Stimulated activated CD4-positive, alpha-beta T cell treated with anti-CD3 and anti-CD28 coated beads, Interleukin-2, amount 100 ng/mL, for 24 hours (primary cell): ENCODE measurements around the gene SPOCK1.

Source experiments
- DNase-seq, 2 donors: peaks; one replicate each; pipeline ENCODE4 v3.0.0-alpha.2; 2020

The SPOCK1 gene

GRCh38 chr5:137440795-137441194, 58.3 kb downstream of the SPOCK1 start:
- DNase-seq = no peak

- no peak for DNase-seq
Observed at GRCh38 chr5:137439645-137440044, 59.5 kb downstream of the SPOCK1 start.

DNA sequence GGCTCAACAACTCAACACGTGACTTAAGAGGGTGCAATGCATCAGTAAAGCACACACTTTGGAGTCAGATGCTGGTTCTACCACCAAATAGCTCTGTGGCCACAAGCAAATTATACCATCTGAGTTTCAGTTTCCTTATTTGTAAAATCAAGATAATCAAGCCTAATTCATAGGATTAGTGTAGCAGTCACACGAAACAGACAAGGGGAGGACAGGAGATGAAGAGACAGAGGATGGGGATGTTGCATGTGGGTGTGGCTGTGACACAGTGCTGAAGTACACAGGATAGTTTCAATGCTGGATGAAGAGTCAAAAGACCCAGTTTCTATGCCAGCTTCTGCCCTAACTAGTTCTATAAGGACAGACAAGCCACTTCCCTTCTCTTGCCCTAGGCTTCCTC, 60.2 kb downstream of the SPOCK1 start:
- no peak for DNase-seq

GRCh38 chr5:137437774-137438173, 61.4 kb downstream of the SPOCK1 start:
- DNase-seq = no peak

DNA sequence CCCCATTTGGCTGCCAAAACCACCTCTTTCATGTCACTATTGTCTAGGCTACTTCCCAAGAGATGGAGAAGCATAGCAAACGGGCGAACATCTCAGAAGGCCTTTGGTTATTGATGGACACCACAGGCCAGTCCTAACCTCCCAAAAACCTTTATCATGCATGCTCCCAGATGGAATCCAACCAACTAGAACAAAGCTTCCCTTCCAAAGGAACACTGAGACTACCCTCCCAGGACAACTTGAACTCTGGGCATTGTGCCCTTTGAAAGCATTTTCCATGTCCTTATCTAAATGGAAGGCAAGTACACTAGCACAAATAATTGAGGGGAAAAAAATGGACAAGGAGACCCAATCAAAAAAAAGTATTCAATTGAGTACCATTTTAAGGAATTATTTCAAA, 65.6 kb downstream of the SPOCK1 start:
- DNase-seq = no peak

- no peak for DNase-seq
Observed at GRCh38 chr5:137432376-137432775, 66.8 kb downstream of the SPOCK1 start.

DNA sequence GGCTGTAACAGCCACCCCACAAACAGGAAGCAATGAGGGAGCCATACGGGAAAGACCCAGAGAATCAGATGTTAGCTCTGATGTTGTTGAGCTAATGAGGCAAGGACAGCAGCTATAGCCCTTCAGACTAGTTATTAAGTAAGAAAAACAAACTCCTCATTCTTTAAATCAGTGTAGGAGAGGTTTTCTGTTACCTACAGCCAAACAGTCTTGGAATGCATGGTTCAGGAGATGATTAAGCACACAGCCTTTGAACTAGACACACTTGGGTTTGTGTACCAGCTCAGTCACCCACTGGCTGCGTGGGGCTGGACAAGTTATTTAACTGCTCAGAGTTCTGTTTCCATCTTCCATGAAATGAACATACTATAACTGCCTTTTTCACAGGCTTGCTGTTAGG, 68.1 kb downstream of the SPOCK1 start:
- no peak for DNase-seq

DNA sequence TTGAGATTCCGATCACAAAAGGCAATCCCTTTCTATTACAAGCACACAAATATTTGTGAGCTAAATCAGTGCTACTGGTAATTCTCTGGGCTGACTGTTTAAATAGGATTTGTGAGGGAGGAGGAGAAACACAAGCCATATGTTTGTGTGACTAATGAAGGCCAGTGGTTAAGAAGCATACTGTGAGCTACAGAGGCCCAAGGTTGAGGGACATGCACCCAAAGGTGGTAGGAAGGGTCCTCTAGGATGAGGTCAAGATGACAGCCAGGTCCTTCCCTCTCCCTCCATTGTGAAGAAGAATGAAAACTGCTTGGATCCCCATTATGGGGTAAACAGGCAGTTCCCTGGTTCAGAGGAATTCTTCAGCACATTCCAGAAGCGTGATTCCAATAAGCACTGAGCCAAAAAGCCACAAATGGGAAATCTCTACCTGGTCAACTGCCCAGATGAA, 83.9 kb downstream of the SPOCK1 start:
- DNase-seq = no peak

GRCh38 chr5:137414112-137414755, 84.9 kb downstream of the SPOCK1 start:
- no peak for DNase-seq

- DNase-seq = no peak
Observed at GRCh38 chr5:137412136-137412535, 87.0 kb downstream of the SPOCK1 start.

- no peak for DNase-seq
Observed at GRCh38 chr5:137410234-137411010, 88.7 kb downstream of the SPOCK1 start.

GRCh38 chr5:137409736-137410135, 89.4 kb downstream of the SPOCK1 start:
- no peak for DNase-seq

- no peak for DNase-seq
Observed at GRCh38 chr5:137407090-137407489, 92.0 kb downstream of the SPOCK1 start.

GRCh38 chr5:137405393-137405792, 93.7 kb downstream of the SPOCK1 start:
- DNase-seq = no peak

DNA sequence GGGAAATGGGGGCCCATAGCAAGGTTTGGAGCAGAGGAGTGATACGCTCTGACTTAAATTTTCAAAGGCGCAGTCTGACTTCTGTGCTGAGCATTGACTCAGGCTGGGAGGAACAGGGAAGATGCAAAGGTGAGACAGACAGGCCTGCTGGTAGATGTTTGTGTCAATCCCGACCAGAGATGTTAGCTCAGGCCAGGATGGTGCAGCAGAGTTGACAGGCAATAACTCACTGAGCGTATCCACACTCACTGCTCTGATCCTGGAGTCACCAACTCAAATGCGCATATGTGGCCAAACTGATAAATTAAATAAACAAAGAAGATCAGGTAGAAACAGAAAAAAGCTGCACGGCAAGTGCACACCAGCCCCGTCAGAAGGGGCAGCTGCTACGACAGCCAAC, 95.3 kb downstream of the SPOCK1 start:
- no peak for DNase-seq

DNA sequence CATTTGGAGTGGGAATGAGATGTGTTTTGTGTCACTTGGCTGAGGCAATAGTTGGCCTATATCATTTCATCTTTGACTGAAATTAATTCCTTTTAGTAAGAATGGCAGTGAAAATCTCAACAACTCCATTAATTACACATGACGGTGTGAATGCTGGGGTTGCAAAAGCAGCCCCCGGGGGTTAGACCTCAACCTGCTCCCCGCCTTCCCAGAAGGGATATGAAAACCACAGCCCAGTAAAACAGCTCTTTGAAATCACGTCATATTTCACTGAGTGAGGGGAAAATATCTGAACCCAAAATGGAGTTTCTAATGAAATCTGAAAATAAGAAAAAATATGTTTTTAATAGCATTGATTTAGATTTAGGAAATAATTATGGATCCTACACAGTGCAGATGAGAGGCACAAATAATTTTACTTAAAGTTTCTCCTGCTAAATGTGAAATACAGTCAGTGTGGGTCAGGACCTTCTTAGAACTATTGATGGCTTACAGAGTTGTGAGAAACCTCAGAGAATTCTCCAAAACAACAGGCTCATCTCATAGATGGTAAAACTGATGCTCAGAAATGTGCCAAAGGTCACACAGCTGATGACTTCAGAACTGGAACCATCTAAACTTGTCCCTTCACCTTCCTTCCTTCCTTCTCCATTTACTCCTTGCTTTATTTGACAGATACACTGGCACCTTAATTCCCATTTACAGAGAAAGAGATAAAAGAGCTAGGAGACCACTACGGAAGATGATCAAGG, 96.5 kb downstream of the SPOCK1 start:
- no peak for DNase-seq

- no peak for DNase-seq
Observed at GRCh38 chr5:137401946-137402345, 97.2 kb downstream of the SPOCK1 start.

DNA sequence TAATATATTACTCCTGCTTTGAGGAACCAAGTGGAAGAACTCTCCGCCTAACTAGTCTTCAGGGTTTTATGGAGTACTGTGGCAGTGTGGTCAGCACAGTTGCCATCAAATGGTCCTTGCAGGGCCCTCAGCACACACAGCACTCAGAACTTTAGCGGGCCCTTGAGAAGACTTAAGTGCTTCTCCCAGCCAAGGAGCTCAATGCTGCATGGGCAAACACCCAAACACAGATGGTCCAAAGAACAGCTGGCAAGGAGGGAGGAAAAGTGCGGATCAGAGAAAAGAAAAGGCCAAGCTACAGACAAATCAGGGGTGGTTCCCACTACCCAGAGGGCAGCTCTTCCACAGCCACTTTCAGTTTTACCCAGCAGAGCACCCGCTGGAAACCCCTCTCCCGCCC, 98.6 kb downstream of the SPOCK1 start:
- DNase-seq = no peak

GRCh38 chr5:137399911-137400310, 99.2 kb downstream of the SPOCK1 start:
- no peak for DNase-seq

DNA sequence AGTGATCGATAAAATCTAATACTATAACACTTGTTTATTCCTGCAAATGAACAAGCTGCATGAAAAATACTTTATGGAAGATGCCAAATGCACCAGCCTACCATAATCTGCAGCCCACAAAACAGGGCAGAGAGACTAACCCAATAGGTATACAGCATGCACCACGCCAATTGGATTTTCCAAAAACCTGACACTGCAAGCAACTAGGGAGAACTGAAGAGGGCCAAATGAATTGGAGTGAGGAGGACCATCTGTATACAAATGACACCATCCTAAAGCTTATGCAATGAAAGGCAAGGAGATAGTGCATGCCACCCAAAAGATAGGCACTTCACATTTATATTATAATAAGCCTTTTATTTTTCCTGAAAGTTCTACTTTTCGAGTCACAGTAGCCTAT, 100.4 kb downstream of the SPOCK1 start:
- no peak for DNase-seq

GRCh38 chr5:137398154-137398553, 101.0 kb downstream of the SPOCK1 start:
- no peak for DNase-seq

- no peak for DNase-seq
Observed at GRCh38 chr5:137395011-137395755, 103.9 kb downstream of the SPOCK1 start.

- no peak for DNase-seq
Observed at GRCh38 chr5:137394380-137394779, 104.7 kb downstream of the SPOCK1 start.
